Type B pancreatic cell (in vitro differentiated cells): ENCODE results near the gene ADAMTSL3. TPM values are rescaled to one million over a fixed set of nuclear protein-coding genes. Genes with fewer than 3 reads are reported as not detected.

Experiments used
- DNase-seq: peaks from one replicate; pipeline ENCODE4 v3.0.0; 2021; ENCODE audit warnings: mixed read lengths; ENCODE audit not compliant: unreplicated experiment; ENCODE audit errors: extremely low spot score
- H3K27ac Mint-ChIP-seq: 2 replicates; pipeline ENCODE4 v1.8.0; 2021; ENCODE audit warnings: mild to moderate bottlenecking, mixed read lengths
- H3K27me3 Mint-ChIP-seq: 2 replicates; pipeline ENCODE4 v1.8.0; 2021; ENCODE audit warnings: mixed read lengths
- H3K36me3 Mint-ChIP-seq: 2 replicates; pipeline ENCODE4 v1.8.0; 2021; ENCODE audit warnings: mixed read lengths
- H3K4me1 Mint-ChIP-seq: one replicate; pipeline ENCODE4 v1.8.0; 2021; ENCODE audit warnings: mixed read lengths; ENCODE audit not compliant: unreplicated experiment
- H3K4me3 Mint-ChIP-seq: 2 replicates; pipeline ENCODE4 v1.8.0; 2021; ENCODE audit warnings: mild to moderate bottlenecking, mixed read lengths
- H3K9me3 Mint-ChIP-seq: 2 replicates; pipeline ENCODE4 v1.8.0; 2021; ENCODE audit warnings: mixed read lengths
- total RNA-seq: library from RNA; stranded (reverse); gene quantifications from 2 replicates; pipeline ENCODE4 v1.2.1, GENCODE V29; 2021; ENCODE audit warnings: low replicate concordance
- TF ChIP-seq, protein P1 (sequence below): fragments of 200-600 bp; sonication (generic); conservative IDR thresholded peaks from 2 replicates; pipeline ENCODE4 v1.5.0; 2021; ENCODE audit warnings: antibody characterized with exemption, mild to moderate bottlenecking

The ADAMTSL3 gene
- total RNA-seq, 1 donor from 2014 or later = 1.9 TPM

DNA sequence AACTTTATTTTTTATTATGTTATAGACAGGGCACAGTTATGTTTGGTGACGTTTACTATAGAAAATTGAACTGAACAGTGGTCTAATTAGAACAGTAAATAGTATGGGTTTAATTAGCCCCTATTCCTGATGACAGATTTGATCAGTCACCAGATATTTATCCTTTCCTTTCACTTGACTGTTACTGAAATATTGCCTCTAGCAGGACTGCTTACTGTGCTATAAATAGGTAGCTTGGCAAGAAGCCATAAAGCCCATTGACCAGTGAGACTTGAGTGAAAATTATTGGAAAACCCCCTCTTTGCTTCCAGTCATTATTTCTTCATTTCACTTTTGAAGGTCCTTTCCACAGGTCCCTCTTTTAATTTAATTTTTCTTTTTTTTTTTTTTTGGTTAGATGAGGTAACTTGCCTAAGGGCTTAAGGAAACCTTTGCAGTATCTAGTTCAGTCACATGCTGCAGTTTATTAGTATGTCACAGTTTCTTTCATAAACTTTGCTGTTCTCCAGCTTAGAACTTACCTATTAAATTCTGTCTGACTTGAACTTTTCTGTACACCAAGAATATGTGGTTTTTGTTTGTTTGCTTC is 115.6 kb downstream of the ADAMTSL3 start:
- Mint-ChIP-seq H3K27ac (no peak overlapping the region), H3K36me3 (no peaks in the 10 kb centered on the region), H3K9me3 (no peaks in the 10 kb centered on the region), H3K4me1 (peaks cover 6% of the 10 kb centered on the region), H3K27me3 (no peaks in the 10 kb centered on the region), H3K4me3 (no peak overlapping the region)
- DNase-seq = no peak
- TF ChIP-seq, protein P1, sequence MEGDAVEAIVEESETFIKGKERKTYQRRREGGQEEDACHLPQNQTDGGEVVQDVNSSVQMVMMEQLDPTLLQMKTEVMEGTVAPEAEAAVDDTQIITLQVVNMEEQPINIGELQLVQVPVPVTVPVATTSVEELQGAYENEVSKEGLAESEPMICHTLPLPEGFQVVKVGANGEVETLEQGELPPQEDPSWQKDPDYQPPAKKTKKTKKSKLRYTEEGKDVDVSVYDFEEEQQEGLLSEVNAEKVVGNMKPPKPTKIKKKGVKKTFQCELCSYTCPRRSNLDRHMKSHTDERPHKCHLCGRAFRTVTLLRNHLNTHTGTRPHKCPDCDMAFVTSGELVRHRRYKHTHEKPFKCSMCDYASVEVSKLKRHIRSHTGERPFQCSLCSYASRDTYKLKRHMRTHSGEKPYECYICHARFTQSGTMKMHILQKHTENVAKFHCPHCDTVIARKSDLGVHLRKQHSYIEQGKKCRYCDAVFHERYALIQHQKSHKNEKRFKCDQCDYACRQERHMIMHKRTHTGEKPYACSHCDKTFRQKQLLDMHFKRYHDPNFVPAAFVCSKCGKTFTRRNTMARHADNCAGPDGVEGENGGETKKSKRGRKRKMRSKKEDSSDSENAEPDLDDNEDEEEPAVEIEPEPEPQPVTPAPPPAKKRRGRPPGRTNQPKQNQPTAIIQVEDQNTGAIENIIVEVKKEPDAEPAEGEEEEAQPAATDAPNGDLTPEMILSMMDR = no peak

- no peak overlapping the region for H3K27ac Mint-ChIP-seq
- no peaks in the 10 kb centered on the region for H3K36me3 Mint-ChIP-seq
- no peak for DNase-seq
- no peaks in the 10 kb centered on the region for H3K4me1 Mint-ChIP-seq
- peaks cover 14% of the 10 kb centered on the region for H3K27me3 Mint-ChIP-seq
- H3K9me3 Mint-ChIP-seq = no peaks in the 10 kb centered on the region
- TF ChIP-seq, protein P1 = no peak
- H3K4me3 Mint-ChIP-seq = no peak overlapping the region
These were observed 121.8 kb downstream of the ADAMTSL3 start for GRCh38 chr15:83775738-83776137.

GRCh38 chr15:83776986-83777385 is 123.1 kb downstream of the ADAMTSL3 start:
- no peaks in the 10 kb centered on the region for H3K4me1 Mint-ChIP-seq
- TF ChIP-seq, protein P1 = no peak
- H3K27ac Mint-ChIP-seq = no peak overlapping the region
- no peak overlapping the region for H3K4me3 Mint-ChIP-seq
- H3K27me3 Mint-ChIP-seq = peaks cover 14% of the 10 kb centered on the region
- H3K36me3 Mint-ChIP-seq = no peaks in the 10 kb centered on the region
- no peak for DNase-seq
- H3K9me3 Mint-ChIP-seq = no peaks in the 10 kb centered on the region

GRCh38 chr15:83783227-83783626 is 129.3 kb downstream of the ADAMTSL3 start:
- H3K9me3 Mint-ChIP-seq = no peaks in the 10 kb centered on the region
- peaks cover 11% of the 10 kb centered on the region for H3K27me3 Mint-ChIP-seq
- no peak overlapping the region for H3K27ac Mint-ChIP-seq
- TF ChIP-seq, protein P1 = no peak
- H3K36me3 Mint-ChIP-seq = no peaks in the 10 kb centered on the region
- DNase-seq = no peak
- H3K4me3 Mint-ChIP-seq = no peak overlapping the region
- no peaks in the 10 kb centered on the region for H3K4me1 Mint-ChIP-seq

DNA sequence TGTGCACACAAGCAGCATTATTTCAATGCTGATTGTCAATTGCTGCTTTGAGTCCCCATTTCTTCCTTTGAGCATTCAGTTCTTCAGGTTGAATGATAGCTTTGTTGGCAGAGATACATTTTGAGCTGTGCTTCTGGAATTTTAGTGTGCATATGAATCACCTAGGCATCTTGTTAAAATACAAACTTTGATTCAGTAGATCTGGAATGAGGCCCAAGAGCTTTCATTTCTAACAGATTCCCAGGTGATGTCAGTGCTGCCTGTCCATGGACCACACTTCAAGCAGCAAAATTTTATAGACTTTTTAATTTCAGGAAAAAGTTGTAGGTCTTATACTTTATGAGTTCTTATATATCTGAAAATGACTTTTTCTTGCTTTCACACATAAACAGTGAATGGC is 131.1 kb downstream of the ADAMTSL3 start:
- Mint-ChIP-seq H3K4me3 (no peak overlapping the region), H3K27ac (no peak overlapping the region), H3K4me1 (no peaks in the 10 kb centered on the region), H3K9me3 (no peaks in the 10 kb centered on the region), H3K27me3 (peaks cover 3% of the 10 kb centered on the region), H3K36me3 (no peaks in the 10 kb centered on the region)
- TF ChIP-seq, protein P1 = no peak
- no peak for DNase-seq

GRCh38 chr15:83786336-83786735 is 132.4 kb downstream of the ADAMTSL3 start:
- H3K4me1 Mint-ChIP-seq = no peaks in the 10 kb centered on the region
- DNase-seq = no peak
- H3K4me3 Mint-ChIP-seq = no peak overlapping the region
- TF ChIP-seq, protein P1 = no peak
- no peaks in the 10 kb centered on the region for H3K36me3 Mint-ChIP-seq
- H3K27me3 Mint-ChIP-seq = peaks cover 3% of the 10 kb centered on the region
- no peak overlapping the region for H3K27ac Mint-ChIP-seq
- no peaks in the 10 kb centered on the region for H3K9me3 Mint-ChIP-seq
